ENCODE results near the gene STK17B. TPM values are rescaled to one million over a fixed set of nuclear protein-coding genes. Genes with fewer than 3 reads are reported as not detected.

The STK17B gene
- total RNA-seq, 1 experiment from 2014 or later: 22.1 TPM

GRCh38 chr2:196184921-196185320 lies 13.5 kb upstream of the STK17B start:
- H3K79me2 ChIP-seq (ENCODE audit: low read length): no peaks in the 10 kb centered on the region
- intact Hi-C loops (cut with micrococcal nuclease): loop anchor here (5.0 kb wide), 1 partner anchor 37 kb away; no protein-coding TSS in a partner anchor
- DNase-seq (no peak), ATAC-seq (no peak)
- H3K4me1 ChIP-seq (ENCODE audit: insufficient read depth, low read length): no peaks in the 10 kb centered on the region
- TF ChIP-seq EZH2phosphoT487 (IDR thresholded peaks at IDR 0.05; ENCODE audit: borderline replicate concordance, low read length) (no peak), CTCF (conservative IDR thresholded peaks at IDR 0.05; ENCODE audit: low read depth, low read length) (no peak), EZH2 (IDR thresholded peaks at IDR 0.05; ENCODE audit: low read length, unreplicated experiment) (no peak)
- ChIA-PET POLR2A (ENCODE audit: unreplicated experiment) (no interaction called here), CTCF (no interaction called here)
- H3K36me3 ChIP-seq (ENCODE audit: low read depth, low read length): no peaks in the 10 kb centered on the region
- H3F3A ChIP-seq (ENCODE audit: low read length, unreplicated experiment): no peaks in the 10 kb centered on the region
- no TSS peak for BruUV-seq (replicated peaks)
- no peak overlapping the region for H3K4me3 ChIP-seq (ENCODE audit: low read length)
- no peak overlapping the region for H3K9ac ChIP-seq (ENCODE audit: low read length)
- H3K27ac ChIP-seq (ENCODE audit: low read length): no peak overlapping the region
- H3K27me3 ChIP-seq (ENCODE audit: low read length): no peaks in the 10 kb centered on the region
- H3K4me2 ChIP-seq (ENCODE audit: low read length): no peak overlapping the region
- H3K9me2 ChIP-seq (replicated peaks; ENCODE audit: low read length): no peaks in the 10 kb centered on the region
- no peak overlapping the region for H2AFZ ChIP-seq (ENCODE audit: low read length)
- H4K20me1 ChIP-seq (ENCODE audit: low read length): no peaks in the 10 kb centered on the region
- no peaks in the 10 kb centered on the region for H3K9me3 ChIP-seq (ENCODE audit: low read length)

GRCh38 chr2:196183528-196184231 lies 12.3 kb upstream of the STK17B start:
- intact Hi-C loops (cut with micrococcal nuclease): loop anchor here (5.0 kb wide), 1 partner anchor 39 kb away; no protein-coding TSS in a partner anchor
- no peak for DNase-seq
- Histone ChIP-seq H3K27ac (ENCODE audit: low read length) (no peak overlapping the region), H3K9me2 (replicated peaks; ENCODE audit: low read length) (no peaks in the 10 kb centered on the region), H3K9ac (ENCODE audit: low read length) (no peak overlapping the region), H3K36me3 (ENCODE audit: low read depth, low read length) (no peaks in the 10 kb centered on the region), H2AFZ (ENCODE audit: low read length) (no peak overlapping the region), H3K4me2 (ENCODE audit: low read length) (no peak overlapping the region), H3K9me3 (ENCODE audit: low read length) (no peaks in the 10 kb centered on the region), H3F3A (ENCODE audit: low read length, unreplicated experiment) (no peaks in the 10 kb centered on the region), H3K27me3 (ENCODE audit: low read length) (no peaks in the 10 kb centered on the region), H3K4me1 (ENCODE audit: insufficient read depth, low read length) (no peaks in the 10 kb centered on the region), H4K20me1 (ENCODE audit: low read length) (no peaks in the 10 kb centered on the region), H3K4me3 (ENCODE audit: low read length) (no peak overlapping the region), H3K79me2 (ENCODE audit: low read length) (no peaks in the 10 kb centered on the region)
- BruUV-seq (replicated peaks): no TSS peak
- ChIA-PET POLR2A (ENCODE audit: unreplicated experiment) (no interaction called here), CTCF (no interaction called here)
- ATAC-seq: no peak
- no peak for TF ChIP-seq EZH2phosphoT487 (IDR thresholded peaks at IDR 0.05; ENCODE audit: borderline replicate concordance, low read length)
- TF ChIP-seq CTCF (conservative IDR thresholded peaks at IDR 0.05; ENCODE audit: low read depth, low read length): no peak
- no peak for TF ChIP-seq EZH2 (IDR thresholded peaks at IDR 0.05; ENCODE audit: low read length, unreplicated experiment)

- Histone ChIP-seq H3K9me2 (replicated peaks; ENCODE audit: low read length) (no peaks in the 10 kb centered on the region), H3K79me2 (ENCODE audit: low read length) (no peaks in the 10 kb centered on the region), H3F3A (ENCODE audit: low read length, unreplicated experiment) (no peaks in the 10 kb centered on the region), H3K27ac (ENCODE audit: low read length) (no peak overlapping the region), H3K4me3 (ENCODE audit: low read length) (no peak overlapping the region), H2AFZ (ENCODE audit: low read length) (no peak overlapping the region), H3K27me3 (ENCODE audit: low read length) (no peaks in the 10 kb centered on the region), H3K4me1 (ENCODE audit: insufficient read depth, low read length) (no peaks in the 10 kb centered on the region), H3K9me3 (ENCODE audit: low read length) (no peaks in the 10 kb centered on the region), H4K20me1 (ENCODE audit: low read length) (no peaks in the 10 kb centered on the region), H3K4me2 (ENCODE audit: low read length) (no peak overlapping the region), H3K9ac (ENCODE audit: low read length) (no peak overlapping the region), H3K36me3 (ENCODE audit: low read depth, low read length) (no peaks in the 10 kb centered on the region)
- DNase-seq: no peak
- intact Hi-C loops (cut with micrococcal nuclease): loop anchor here (5.0 kb wide), 1 partner anchor 39 kb away; no protein-coding TSS in a partner anchor
- POLR2A ChIA-PET (ENCODE audit: unreplicated experiment): no interaction called here
- BruUV-seq (replicated peaks): no TSS peak
- TF ChIP-seq EZH2 (IDR thresholded peaks at IDR 0.05; ENCODE audit: low read length, unreplicated experiment) (no peak), EZH2phosphoT487 (IDR thresholded peaks at IDR 0.05; ENCODE audit: borderline replicate concordance, low read length) (no peak), CTCF (conservative IDR thresholded peaks at IDR 0.05; ENCODE audit: low read depth, low read length) (no peak)
- no peak for ATAC-seq
- CTCF ChIA-PET: no interaction called here
Observed at GRCh38 chr2:196183172-196183473, 11.7 kb upstream of the STK17B start.
